HepG2 (cell line): ENCODE results near the gene HSPA1B. TPM values are rescaled to one million over a fixed set of nuclear protein-coding genes. Genes with fewer than 3 reads are reported as not detected.

Source experiments
- ATF1 ChIP-seq: IDR thresholded peaks from 2 replicates; pipeline ENCODE4 v1.6.1; 2016; ENCODE audit warnings: mild to moderate bottlenecking, control low read depth
- CSRNP2 ChIP-seq: sonication (generic); formaldehyde crosslinking; conservative IDR thresholded peaks from 2 replicates; pipeline ENCODE4 v1.8.0; 2022; ENCODE audit warnings: low read depth, missing genetic modification reagents
- NFE2L1 ChIP-seq: sonication (generic); formaldehyde crosslinking; IDR thresholded peaks from 2 replicates; pipeline ENCODE4 v1.4.0; 2020; ENCODE audit warnings: missing genetic modification reagents, mild to moderate bottlenecking, borderline replicate concordance
- RAD51 ChIP-seq: fragments of 450-650 bp; IDR thresholded peaks from 2 replicates; pipeline ENCODE4 v1.6.1; 2016; ENCODE audit warnings: borderline replicate concordance
- REST ChIP-seq, 2 experiments: IDR thresholded peaks; 2 replicates each; pipeline ENCODE4 v1.6.1; 2011 to 2012; ENCODE audit warnings: low read length in 2 of 2, borderline replicate concordance in 1 of 2, low read depth in 1 of 2, mild to moderate bottlenecking in 1 of 2, moderate library complexity in 1 of 2
- SMAD3 ChIP-seq: sonication (generic); formaldehyde crosslinking; IDR thresholded peaks from 2 replicates; pipeline ENCODE4 v1.4.0; 2020; ENCODE audit warnings: missing genetic modification reagents
- SOX6 ChIP-seq, 2 experiments: fragments of 450-650 bp in 1 of 2; sonication (generic) in 1 of 2; formaldehyde crosslinking in 1 of 2; IDR thresholded peaks; 2 replicates each; pipeline versions ENCODE4 v1.4.0 to v1.6.1; 2017 to 2020; ENCODE audit warnings: antibody characterized with exemption in 1 of 2, mild to moderate bottlenecking in 1 of 2, missing genetic modification reagents in 1 of 2
- SRSF4 ChIP-seq: fragments of 200-400 bp; formaldehyde crosslinking; IDR thresholded peaks from one replicate; pipeline ENCODE4 v1.6.1; 2018; ENCODE audit warnings: mild to moderate bottlenecking, low read depth, low read length, moderate library complexity; ENCODE audit not compliant: poor library complexity, severe bottlenecking
- TCF7L2 ChIP-seq: IDR thresholded peaks from 2 replicates; pipeline ENCODE4 v1.6.1; 2011; ENCODE audit warnings: mild to moderate bottlenecking, low read depth, low read length, moderate library complexity
- ZNF136 ChIP-seq: sonication (generic); formaldehyde crosslinking; IDR thresholded peaks from 2 replicates; pipeline ENCODE4 v1.8.1; 2022; ENCODE audit warnings: low read depth, mild to moderate bottlenecking, moderate library complexity, missing genetic modification reagents
- ZNF225 ChIP-seq: sonication (generic); formaldehyde crosslinking; IDR thresholded peaks from 2 replicates; pipeline ENCODE4 v1.4.0; 2020; ENCODE audit warnings: mild to moderate bottlenecking, missing genetic modification reagents
- ZNF512 ChIP-seq: sonication (generic); formaldehyde crosslinking; IDR thresholded peaks from 2 replicates; pipeline ENCODE4 v1.4.0; 2020; ENCODE audit warnings: mild to moderate bottlenecking, missing genetic modification reagents
- ZNF761 ChIP-seq: sonication (generic); formaldehyde crosslinking; conservative IDR thresholded peaks from 2 replicates; pipeline ENCODE4 v1.4.0; 2020; ENCODE audit warnings: mild to moderate bottlenecking, missing genetic modification reagents
- ZNF777 ChIP-seq: sonication (generic); formaldehyde crosslinking; IDR thresholded peaks from 2 replicates; pipeline ENCODE4 v1.4.0; 2020; ENCODE audit warnings: missing genetic modification reagents
- ZSCAN30 ChIP-seq: sonication (generic); formaldehyde crosslinking; IDR thresholded peaks from 2 replicates; pipeline ENCODE4 v1.5.0; 2020; ENCODE audit warnings: mild to moderate bottlenecking, missing genetic modification reagents
- polyA plus RNA-seq, 8 experiments: library from polyadenylated mRNA; depleted of rRNA in 3 of 8; stranded (reverse) in 7 of 8; unstranded in 1 of 8; fragments of >200 nt; fragmentation: Illumina TruSeq in 4 of 8; extraction: Trizol in 4 of 8; gene quantifications; 2 replicates each; pipeline versions ENCODE4 v1.2.1 to v1.2.3, GENCODE V29; 2011 to 2016; ENCODE audit warnings: low read depth in 4 of 8, missing spikeins in 1 of 8, mixed read lengths in 1 of 8; ENCODE audit not compliant: insufficient read depth in 1 of 8
- total RNA-seq, 5 experiments: library from RNA; depleted of rRNA; stranded (reverse); fragments of >200 nt; fragmentation: Illumina TruSeq; extraction: Trizol; gene quantifications; 2 replicates each; pipeline ENCODE4 v1.2.3, GENCODE V29; 2016; ENCODE audit warnings: low read depth in 1 of 5
- TF ChIP-seq, protein P1 (sequence below): sonication (generic); formaldehyde crosslinking; IDR thresholded peaks from 2 replicates; pipeline ENCODE4 v1.4.0; 2020; ENCODE audit warnings: missing genetic modification reagents
- TF ChIP-seq, protein P2 (sequence below): sonication (generic); formaldehyde crosslinking; IDR thresholded peaks from 2 replicates; pipeline ENCODE4 v1.8.0; 2022; ENCODE audit warnings: mild to moderate bottlenecking, missing genetic modification reagents, borderline replicate concordance

HSPA1B gene
- total and polyA plus RNA-seq, 2 of the 13 experiments (the other 11 are each of a cell fraction or from before 2014, with no cell fraction given) = 26.0 to 186 TPM

GRCh38 chr6:31815025-31815838, 12.3 kb upstream of the HSPA1B start, which contains the start of the genes HSPA1A and HSPA1L (continued):
- TF ChIP-seq CSRNP2 (CRISPR knock-in tag) (no peak), ZNF225 (CRISPR knock-in tag) (0 out of 2 replicates have a peak, but pooled peaks have one; percentile 20), ZNF512 (CRISPR knock-in tag) (no peak), REST (IDR thresholded peaks at IDR 0.05; ENCODE audit: borderline replicate concordance in 1 of 2, low read depth in 1 of 2, low read length in 2 of 2) (0 out of 4 replicates have a peak, but pooled peaks of 1 of the 2 experiments have one; percentile 67), NFE2L1 (no peak), RAD51 (no peak), SMAD3 (CRISPR knock-in tag) (peak; percentile 67; the same call in 1 of the 2 replicates), ZNF136 (CRISPR knock-in tag) (0 out of 2 replicates have a peak, but pooled peaks have one; percentile 58), SOX6 (IDR thresholded peaks at IDR 0.05) (no peak), SOX6 (CRISPR knock-in tag; IDR thresholded peaks at IDR 0.05) (peak; percentile 20; the same call in 1 of the 2 replicates), SRSF4 (no peak), TCF7L2 (no peak), ZSCAN30 (CRISPR knock-in tag) (no peak), ZNF777 (CRISPR knock-in tag) (no peak), ATF1 (CRISPR knock-in tag) (no peak), ZNF761 (CRISPR knock-in tag) (no peak)
- TF ChIP-seq, protein P1, sequence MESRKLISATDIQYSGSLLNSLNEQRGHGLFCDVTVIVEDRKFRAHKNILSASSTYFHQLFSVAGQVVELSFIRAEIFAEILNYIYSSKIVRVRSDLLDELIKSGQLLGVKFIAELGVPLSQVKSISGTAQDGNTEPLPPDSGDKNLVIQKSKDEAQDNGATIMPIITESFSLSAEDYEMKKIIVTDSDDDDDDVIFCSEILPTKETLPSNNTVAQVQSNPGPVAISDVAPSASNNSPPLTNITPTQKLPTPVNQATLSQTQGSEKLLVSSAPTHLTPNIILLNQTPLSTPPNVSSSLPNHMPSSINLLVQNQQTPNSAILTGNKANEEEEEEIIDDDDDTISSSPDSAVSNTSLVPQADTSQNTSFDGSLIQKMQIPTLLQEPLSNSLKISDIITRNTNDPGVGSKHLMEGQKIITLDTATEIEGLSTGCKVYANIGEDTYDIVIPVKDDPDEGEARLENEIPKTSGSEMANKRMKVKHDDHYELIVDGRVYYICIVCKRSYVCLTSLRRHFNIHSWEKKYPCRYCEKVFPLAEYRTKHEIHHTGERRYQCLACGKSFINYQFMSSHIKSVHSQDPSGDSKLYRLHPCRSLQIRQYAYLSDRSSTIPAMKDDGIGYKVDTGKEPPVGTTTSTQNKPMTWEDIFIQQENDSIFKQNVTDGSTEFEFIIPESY = no peak
- TF ChIP-seq, protein P2, sequence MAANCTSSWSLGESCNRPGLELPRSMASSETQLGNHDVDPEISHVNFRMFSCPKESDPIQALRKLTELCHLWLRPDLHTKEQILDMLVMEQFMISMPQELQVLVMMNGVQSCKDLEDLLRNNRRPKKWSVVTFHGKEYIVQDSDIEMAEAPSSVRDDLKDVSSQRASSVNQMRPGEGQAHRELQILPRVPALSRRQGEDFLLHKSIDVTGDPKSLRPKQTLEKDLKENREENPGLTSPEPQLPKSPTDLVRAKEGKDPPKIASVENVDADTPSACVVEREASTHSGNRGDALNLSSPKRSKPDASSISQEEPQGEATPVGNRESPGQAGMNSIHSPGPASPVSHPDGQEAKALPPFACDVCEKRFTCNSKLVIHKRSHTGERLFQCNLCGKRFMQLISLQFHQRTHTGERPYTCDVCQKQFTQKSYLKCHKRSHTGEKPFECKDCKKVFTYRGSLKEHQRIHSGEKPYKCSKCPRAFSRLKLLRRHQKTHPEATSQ (CRISPR knock-in tag) = peak; percentile 59; the same call in 1 of the 2 replicates
